H7 (cell line): ENCODE data around the gene INSR. TPM values are rescaled to one million over a fixed set of nuclear protein-coding genes. Genes with fewer than 3 reads are reported as not detected.
"Not testable (repeated sequence)": the region's sequence is repeated elsewhere in the genome, so short reads cannot be mapped to it uniquely, and the experiment has no call there.

Source experiments
- DNase-seq: peaks from one replicate; pipeline ENCODE4 v3.0.0; 2012
- H3K27me3 ChIP-seq: 2 replicates; pipeline ENCODE4 v1.6.0; 2011; ENCODE audit warnings: mild to moderate bottlenecking, low read length; ENCODE audit not compliant: control insufficient read depth, insufficient read depth
- H3K36me3 ChIP-seq: replicated peaks from 2 replicates; pipeline ENCODE4 v1.5.1; 2011; ENCODE audit warnings: low read length; ENCODE audit not compliant: control insufficient read depth, insufficient read depth
- H3K4me3 ChIP-seq: 2 replicates; pipeline ENCODE4 v1.5.1; 2011; ENCODE audit warnings: low read depth, mild to moderate bottlenecking, control low read depth, low read length, moderate library complexity; ENCODE audit not compliant: insufficient read depth
- total RNA-seq: library from RNA; depleted of rRNA; stranded (reverse); fragments of >200 nt; shearing (Covaris generic); gene quantifications from 2 replicates; pipeline ENCODE4 v1.2.3, GENCODE V29; 2014

INSR gene
- total RNA-seq, 1 experiment from 2014 or later, result 10.0 TPM

GRCh38 chr19:7308327-7308726, 14.1 kb upstream of the INSR start:
- DNase-seq, H3K27me3 ChIP-seq, H3K36me3 ChIP-seq, H3K4me3 ChIP-seq: not testable (repeated sequence)

GRCh38 chr19:7307590-7308218, 13.5 kb upstream of the INSR start:
- Histone ChIP-seq H3K36me3 (no peaks in the 10 kb centered on the region), H3K27me3 (no peaks in the 10 kb centered on the region), H3K4me3 (no peak overlapping the region)
- no peak for DNase-seq

GRCh38 chr19:7304200-7304599, 10.0 kb upstream of the INSR start:
- no peak for DNase-seq
- no peaks in the 10 kb centered on the region for H3K27me3 ChIP-seq
- no peak overlapping the region for H3K4me3 ChIP-seq
- H3K36me3 ChIP-seq, result no peaks in the 10 kb centered on the region

GRCh38 chr19:7303470-7303869, 9.3 kb upstream of the INSR start:
- Histone ChIP-seq H3K27me3 (no peaks in the 10 kb centered on the region), H3K36me3 (no peaks in the 10 kb centered on the region), H3K4me3 (no peak overlapping the region)

GRCh38 chr19:7301525-7301924, 7.3 kb upstream of the INSR start:
- H3K36me3 ChIP-seq, result no peaks in the 10 kb centered on the region
- no peaks in the 10 kb centered on the region for H3K27me3 ChIP-seq
- H3K4me3 ChIP-seq, result no peak overlapping the region
- no peak for DNase-seq

More at GRCh38 chr19:7303470-7303869, 9.3 kb upstream of the INSR start:
- no peak for DNase-seq

GRCh38 chr19:7297742-7298141, 3.5 kb upstream of the INSR start:
- H3K27me3 ChIP-seq, result peaks cover 8% of the 10 kb centered on the region
- no peak for DNase-seq
- no peaks in the 10 kb centered on the region for H3K36me3 ChIP-seq
- no peak overlapping the region for H3K4me3 ChIP-seq

- Histone ChIP-seq H3K27me3 (peaks cover 10% of the 10 kb centered on the region), H3K4me3 (no peak overlapping the region), H3K36me3 (no peaks in the 10 kb centered on the region)
- DNase-seq, result no peak
These were observed 1.8 kb upstream of the INSR start for GRCh38 chr19:7295912-7296536.

GRCh38 chr19:7294558-7295212, 471 bp upstream of the INSR start:
- Histone ChIP-seq H3K36me3 (no peaks in the 10 kb centered on the region), H3K27me3 (peaks cover 10% of the 10 kb centered on the region), H3K4me3 (peak overlapping the region; percentile 48)
- DNase-seq, result peak; percentile 79

- peaks cover 10% of the 10 kb centered on the region for H3K27me3 ChIP-seq
- peak overlapping the region; percentile 72 for H3K4me3 ChIP-seq
- H3K36me3 ChIP-seq, result no peaks in the 10 kb centered on the region
- peak; percentile 77 for DNase-seq
These were observed 1.1 kb downstream of the INSR start for GRCh38 chr19:7292950-7293761.

GRCh38 chr19:7292352-7292949, 1.8 kb downstream of the INSR start:
- H3K4me3 ChIP-seq, result peak overlapping the region; percentile 72; the same call in 1 of the 2 replicates
- DNase-seq, result peak; percentile 70
- H3K27me3 ChIP-seq, result peaks cover 10% of the 10 kb centered on the region
- H3K36me3 ChIP-seq, result no peaks in the 10 kb centered on the region

- Histone ChIP-seq H3K4me3 (no peak overlapping the region), H3K27me3 (peaks cover 10% of the 10 kb centered on the region), H3K36me3 (no peaks in the 10 kb centered on the region)
- DNase-seq, result no peak
These were observed 5.2 kb downstream of the INSR start for GRCh38 chr19:7288977-7289376.

GRCh38 chr19:7288131-7288530, 6.1 kb downstream of the INSR start:
- no peaks in the 10 kb centered on the region for H3K36me3 ChIP-seq
- no peak overlapping the region for H3K4me3 ChIP-seq
- peaks cover 5% of the 10 kb centered on the region for H3K27me3 ChIP-seq
- no peak for DNase-seq

- H3K27me3 ChIP-seq, result peaks cover 1% of the 10 kb centered on the region
- H3K4me3 ChIP-seq, result no peak overlapping the region
- DNase-seq, result no peak
These were observed 6.5 kb downstream of the INSR start for GRCh38 chr19:7287722-7288121.

GRCh38 chr19:7280940-7281666, 13.1 kb downstream of the INSR start:
- no peaks in the 10 kb centered on the region for H3K27me3 ChIP-seq
- DNase-seq, result no peak

More at GRCh38 chr19:7287722-7288121, 6.5 kb downstream of the INSR start:
- no peaks in the 10 kb centered on the region for H3K36me3 ChIP-seq

More at GRCh38 chr19:7280940-7281666, 13.1 kb downstream of the INSR start:
- H3K4me3 ChIP-seq, result no peak overlapping the region
- no peaks in the 10 kb centered on the region for H3K36me3 ChIP-seq
